Neural cell (in vitro differentiated cells): ENCODE measurements around the gene GTF2H3.

Experiments used
- EP300 ChIP-seq: fragments of 450-650 bp; conservative IDR thresholded peaks from 2 replicates; pipeline ENCODE4 v1.6.1; 2014; ENCODE audit warnings: antibody characterized with exemption, mild to moderate bottlenecking, moderate library complexity; ENCODE audit not compliant: poor library complexity, severe bottlenecking
- EZH2 ChIP-seq: fragments of 200-600, 300-800 bp; shearing (Covaris generic), sonication (generic); IDR thresholded peaks from 2 replicates; pipeline ENCODE4 v1.6.1; 2014; ENCODE audit warnings: antibody characterized with exemption, low read length, borderline replicate concordance, mild to moderate bottlenecking; ENCODE audit not compliant: insufficient read depth, poor library complexity, severe bottlenecking
- MXI1 ChIP-seq: fragments of 450-650 bp; conservative IDR thresholded peaks from 2 replicates; pipeline ENCODE4 v1.6.1; 2014; ENCODE audit warnings: antibody characterized with exemption, mild to moderate bottlenecking; ENCODE audit not compliant: poor library complexity, severe bottlenecking
- POLR2AphosphoS5 ChIP-seq: IDR thresholded peaks from 2 replicates; pipeline ENCODE4 v1.6.1; 2012
- TF ChIP-seq, protein P1 (sequence below): fragments of 450-650 bp; IDR thresholded peaks from 2 replicates; pipeline ENCODE4 v1.5.1; 2014; ENCODE audit warnings: antibody characterized with exemption, mild to moderate bottlenecking, moderate library complexity; ENCODE audit not compliant: poor library complexity, severe bottlenecking

DNA sequence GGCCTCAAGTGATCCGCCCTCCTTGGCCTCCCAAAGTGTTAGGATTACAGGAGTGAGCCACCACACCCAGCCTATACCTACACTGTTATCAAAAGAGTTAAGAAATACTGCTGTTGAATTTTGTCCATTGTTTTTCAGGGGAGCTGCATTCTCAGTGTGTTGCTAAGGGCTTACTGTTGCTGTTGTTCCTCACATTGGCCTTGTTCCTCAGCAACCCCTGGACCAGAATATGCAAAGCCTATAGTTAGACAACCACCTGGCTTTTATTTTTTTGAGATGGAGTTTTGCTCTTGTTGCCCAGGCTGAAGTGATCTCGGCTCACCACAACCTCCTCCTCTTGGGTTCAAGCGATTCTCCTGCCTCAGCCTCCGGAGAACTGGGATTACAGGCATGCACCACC, 73.8 kb downstream of the GTF2H3 start:
- TF ChIP-seq, protein P1, sequence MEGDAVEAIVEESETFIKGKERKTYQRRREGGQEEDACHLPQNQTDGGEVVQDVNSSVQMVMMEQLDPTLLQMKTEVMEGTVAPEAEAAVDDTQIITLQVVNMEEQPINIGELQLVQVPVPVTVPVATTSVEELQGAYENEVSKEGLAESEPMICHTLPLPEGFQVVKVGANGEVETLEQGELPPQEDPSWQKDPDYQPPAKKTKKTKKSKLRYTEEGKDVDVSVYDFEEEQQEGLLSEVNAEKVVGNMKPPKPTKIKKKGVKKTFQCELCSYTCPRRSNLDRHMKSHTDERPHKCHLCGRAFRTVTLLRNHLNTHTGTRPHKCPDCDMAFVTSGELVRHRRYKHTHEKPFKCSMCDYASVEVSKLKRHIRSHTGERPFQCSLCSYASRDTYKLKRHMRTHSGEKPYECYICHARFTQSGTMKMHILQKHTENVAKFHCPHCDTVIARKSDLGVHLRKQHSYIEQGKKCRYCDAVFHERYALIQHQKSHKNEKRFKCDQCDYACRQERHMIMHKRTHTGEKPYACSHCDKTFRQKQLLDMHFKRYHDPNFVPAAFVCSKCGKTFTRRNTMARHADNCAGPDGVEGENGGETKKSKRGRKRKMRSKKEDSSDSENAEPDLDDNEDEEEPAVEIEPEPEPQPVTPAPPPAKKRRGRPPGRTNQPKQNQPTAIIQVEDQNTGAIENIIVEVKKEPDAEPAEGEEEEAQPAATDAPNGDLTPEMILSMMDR: no peak
- TF ChIP-seq POLR2AphosphoS5 (no peak), EZH2 (no peak), MXI1 (no peak), EP300 (no peak)
